ENCODE measurements around the gene RAB5B. TPM values are rescaled to one million over a fixed set of nuclear protein-coding genes. Genes with fewer than 3 reads are reported as not detected.
A peak's percentile ranks its signal among the peaks of the same experiment; 100 is the strongest.
"Not testable (repeated sequence)": the region's sequence is repeated elsewhere in the genome, so short reads cannot be mapped to it uniquely, and the experiment has no call there.

The RAB5B gene
- total RNA-seq, 2 donors from 2014 or later, result 43.1 to 51.8 TPM

- ATAC-seq, result peak; percentile 37 to 39
- DNase-seq (ENCODE audit: low spot score in 2 of 2), result no peak
- Mint-ChIP-seq H3K9me3 (no peaks in the 10 kb centered on the region), H3K36me3 (peaks cover 13 to 14% of the 10 kb centered on the region in 2 donors), H3K27ac (peak within 1 kb of the TSS; percentile 94 to 99)
Measured at GRCh38 chr12:56020423-56021184, 46.7 kb downstream of the RAB5B start, which contains the start of gene IKZF4. TSS of gene IKZF4 (plus strand) at chr12:56021043. CDS start at chr12:56021494, 451 bp downstream.

GRCh38 chr12:56021889-56022497, 48.1 kb downstream of the RAB5B start:
- Mint-ChIP-seq H3K9me3 (no peaks in the 10 kb centered on the region), H3K27ac (peak overlapping the region; percentile 94 to 99), H3K36me3 (peaks cover 14 to 15% of the 10 kb centered on the region in 2 donors)
- ATAC-seq, result peak; percentile 6 to 16
- no peak for DNase-seq (ENCODE audit: low spot score in 2 of 2)

DNA sequence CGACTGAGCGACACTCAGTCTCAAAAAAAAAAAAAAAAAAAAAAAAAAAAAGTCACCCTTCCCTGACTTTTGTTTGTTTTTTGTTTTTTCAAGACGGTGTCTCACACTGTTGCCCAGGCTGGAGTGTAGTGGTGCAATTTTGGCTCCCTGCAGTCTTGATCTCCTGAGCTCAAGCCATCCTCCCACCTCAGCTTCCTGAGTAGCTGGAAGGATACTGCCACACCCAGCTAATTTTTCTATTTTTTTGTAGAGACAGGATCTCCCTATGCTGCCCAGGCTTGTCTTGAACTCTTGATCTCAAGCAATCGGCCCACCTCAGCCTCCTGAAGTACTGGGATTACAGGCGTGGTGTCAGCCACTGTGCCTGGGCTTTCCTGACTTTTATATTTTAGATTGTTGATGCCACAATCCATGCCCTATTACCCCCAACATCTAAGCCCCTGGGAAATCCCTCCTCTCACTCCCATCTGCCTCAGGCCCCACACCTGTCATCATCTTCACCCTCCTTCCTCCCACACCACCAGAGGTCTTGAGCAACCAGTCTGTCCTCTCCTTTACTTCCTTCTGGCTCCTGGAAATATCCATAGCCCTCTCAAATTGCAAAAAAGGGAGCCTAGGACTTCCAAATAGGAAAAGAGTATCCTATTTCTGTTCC, 54.8 kb downstream of the RAB5B start:
- Mint-ChIP-seq H3K27ac (peak overlapping the region; percentile 39 to 82), H3K9me3 (no peaks in the 10 kb centered on the region), H3K36me3 (peaks cover 39 to 42% of the 10 kb centered on the region in 2 donors)
- ATAC-seq, result peak in 1 of 2 donors; percentile 34
- no peak for DNase-seq (ENCODE audit: low spot score in 2 of 2)

DNA sequence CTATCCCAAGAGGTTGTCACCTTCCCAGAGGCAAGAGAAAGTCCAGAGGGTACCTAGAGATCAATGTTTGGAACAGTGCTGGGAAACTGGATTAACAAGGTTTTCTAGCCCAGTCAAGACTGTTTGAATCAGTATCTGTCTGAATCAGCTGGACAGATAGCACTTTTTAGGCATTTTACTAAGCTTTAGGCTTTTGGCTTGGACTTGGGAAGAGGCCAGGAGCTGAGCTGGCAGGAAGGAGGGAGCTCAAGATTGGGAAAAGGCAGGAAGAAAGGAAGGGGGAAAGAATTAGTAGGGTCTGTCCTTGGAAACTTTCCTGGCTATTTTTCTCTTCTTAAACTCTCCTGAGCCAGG, 55.3 kb downstream of the RAB5B start:
- Mint-ChIP-seq H3K36me3 (peaks cover 36 to 42% of the 10 kb centered on the region in 2 donors), H3K9me3 (no peaks in the 10 kb centered on the region), H3K27ac (peak overlapping the region; percentile 39 to 82)
- ATAC-seq (no peak), DNase-seq (ENCODE audit: low spot score in 2 of 2) (no peak)

DNA sequence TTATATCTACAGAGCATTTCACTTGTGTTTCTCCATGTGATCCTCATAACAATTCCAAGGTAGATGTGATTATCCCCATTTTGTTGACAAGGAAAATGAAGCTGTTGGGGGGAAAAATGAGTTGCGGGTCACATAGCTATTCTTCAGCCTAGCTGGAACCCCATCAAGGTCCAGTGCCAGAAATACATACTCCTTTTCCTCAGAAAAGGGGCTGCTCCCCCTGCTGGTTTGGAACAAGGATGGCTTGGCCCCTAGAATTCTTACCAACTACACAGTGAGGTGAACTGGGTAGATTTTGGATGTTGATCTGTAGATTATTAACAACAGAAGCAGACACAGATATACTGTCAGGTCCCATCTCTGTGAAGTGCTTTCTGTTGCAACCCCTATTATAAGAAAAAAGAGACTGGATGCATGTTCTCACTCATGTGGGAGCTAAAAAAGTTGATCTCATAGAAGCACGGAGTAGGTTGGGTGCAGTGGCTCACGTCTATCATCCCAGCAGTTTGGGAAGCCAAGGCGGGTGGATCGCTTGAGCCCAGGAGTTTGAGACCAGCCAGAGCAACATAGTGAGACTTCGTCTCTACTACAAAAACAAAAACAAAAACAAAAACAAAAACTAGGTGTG, 55.9 kb downstream of the RAB5B start:
- ATAC-seq (peak in 1 of 2 donors; percentile 74), DNase-seq (ENCODE audit: low spot score in 2 of 2) (peak in 1 of 2 donors; percentile 48)
- peaks cover 36 to 42% of the 10 kb centered on the region in 2 donors for H3K36me3 Mint-ChIP-seq
- H3K27ac Mint-ChIP-seq, result peak overlapping the region; percentile 39 to 47
- no peaks in the 10 kb centered on the region for H3K9me3 Mint-ChIP-seq

- peak overlapping the region; percentile 79 to 84 for H3K27ac Mint-ChIP-seq
- peaks cover 36 to 45% of the 10 kb centered on the region in 2 donors for H3K36me3 Mint-ChIP-seq
- H3K9me3 Mint-ChIP-seq, result no peaks in the 10 kb centered on the region
- no peak for DNase-seq (ENCODE audit: low spot score in 2 of 2)
- ATAC-seq, result peak; percentile 51 to 79
Measured at GRCh38 chr12:56031987-56032386, 58.1 kb downstream of the RAB5B start.

DNA sequence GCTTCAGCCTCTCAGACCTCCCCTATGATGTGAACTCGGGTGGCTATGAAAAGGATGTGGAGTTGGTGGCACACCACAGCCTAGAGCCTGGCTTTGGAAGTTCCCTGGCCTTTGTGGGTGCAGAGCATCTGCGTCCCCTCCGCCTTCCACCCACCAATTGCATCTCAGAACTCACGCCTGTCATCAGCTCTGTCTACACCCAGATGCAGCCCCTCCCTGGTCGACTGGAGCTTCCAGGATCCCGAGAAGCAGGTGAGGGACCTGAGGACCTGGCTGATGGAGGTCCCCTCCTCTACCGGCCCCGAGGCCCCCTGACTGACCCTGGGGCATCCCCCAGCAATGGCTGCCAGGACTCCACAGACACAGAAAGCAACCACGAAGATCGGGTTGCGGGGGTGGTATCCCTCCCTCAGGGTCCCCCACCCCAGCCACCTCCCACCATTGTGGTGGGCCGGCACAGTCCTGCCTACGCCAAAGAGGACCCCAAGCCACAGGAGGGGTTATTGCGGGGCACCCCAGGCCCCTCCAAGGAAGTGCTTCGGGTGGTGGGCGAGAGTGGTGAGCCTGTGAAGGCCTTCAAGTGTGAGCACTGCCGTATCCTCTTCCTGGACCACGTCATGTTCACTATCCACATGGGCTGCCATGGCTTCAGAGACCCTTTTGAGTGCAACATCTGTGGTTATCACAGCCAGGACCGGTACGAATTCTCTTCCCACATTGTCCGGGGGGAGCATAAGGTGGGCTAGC, 60.9 kb downstream of the RAB5B start:
- peak; percentile 34 to 65 for ATAC-seq
- H3K27ac Mint-ChIP-seq, result peak overlapping the region in 1 of 2 donors; percentile 55
- no peak for DNase-seq (ENCODE audit: low spot score in 2 of 2)
- H3K9me3 Mint-ChIP-seq, result no peaks in the 10 kb centered on the region
- H3K36me3 Mint-ChIP-seq, result peaks cover 17 to 28% of the 10 kb centered on the region in 2 donors

DNA sequence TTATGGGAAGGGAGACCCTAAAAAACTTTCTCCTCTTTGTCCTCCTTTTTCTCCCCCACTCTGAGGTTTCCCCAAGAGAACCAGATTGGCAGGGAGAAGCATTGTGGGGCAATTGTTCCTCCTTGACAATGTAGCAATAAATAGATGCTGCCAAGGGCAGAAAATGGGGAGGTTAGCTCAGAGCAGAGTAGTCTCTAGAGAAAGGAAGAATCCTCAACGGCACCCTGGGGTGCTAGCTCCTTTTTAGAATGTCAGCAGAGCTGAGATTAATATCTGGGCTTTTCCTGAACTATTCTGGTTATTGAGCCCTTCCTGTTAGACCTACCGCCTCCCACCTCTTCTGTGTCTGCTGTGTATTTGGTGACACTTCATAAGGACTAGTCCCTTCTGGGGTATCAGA, 63.3 kb downstream of the RAB5B start:
- DNase-seq (ENCODE audit: low spot score in 2 of 2) (no peak), ATAC-seq (no peak)
- peak overlapping the region; percentile 4 to 5 for H3K27ac Mint-ChIP-seq
- H3K9me3 Mint-ChIP-seq, result no peaks in the 10 kb centered on the region
- H3K36me3 Mint-ChIP-seq, result peaks cover 12 to 23% of the 10 kb centered on the region in 2 donors

DNA sequence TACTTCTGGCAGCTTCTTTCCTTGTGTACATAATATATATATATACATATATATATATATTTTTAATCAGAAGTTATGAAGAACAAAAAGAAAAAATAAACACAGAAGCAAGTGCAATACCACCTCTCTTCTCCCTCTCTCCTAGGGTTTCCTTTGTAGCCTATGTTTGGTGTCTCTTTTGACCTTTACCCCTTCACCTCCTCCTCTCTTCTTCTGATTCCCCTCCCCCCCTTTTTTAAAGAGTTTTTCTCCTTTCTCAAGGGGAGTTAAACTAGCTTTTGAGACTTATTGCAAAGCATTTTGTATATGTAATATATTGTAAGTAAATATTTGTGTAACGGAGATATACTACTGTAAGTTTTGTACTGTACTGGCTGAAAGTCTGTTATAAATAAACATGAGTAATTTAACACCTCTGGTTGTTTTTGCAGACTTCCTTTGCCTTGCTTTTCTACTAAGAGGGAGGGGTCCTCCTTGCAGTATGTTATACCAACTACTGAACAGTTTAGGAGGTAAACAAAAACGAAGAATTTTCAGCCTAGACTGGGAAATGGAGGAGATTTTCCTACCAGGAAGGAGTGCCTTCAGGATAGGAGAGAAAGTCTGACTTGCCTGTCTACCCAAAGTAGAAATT, 64.3 kb downstream of the RAB5B start:
- H3K9me3 Mint-ChIP-seq, result no peaks in the 10 kb centered on the region
- peak overlapping the region; percentile 71 to 95 for H3K27ac Mint-ChIP-seq
- ATAC-seq (no peak), DNase-seq (ENCODE audit: low spot score in 2 of 2) (no peak)
- peaks cover 15 to 27% of the 10 kb centered on the region in 2 donors for H3K36me3 Mint-ChIP-seq

DNA sequence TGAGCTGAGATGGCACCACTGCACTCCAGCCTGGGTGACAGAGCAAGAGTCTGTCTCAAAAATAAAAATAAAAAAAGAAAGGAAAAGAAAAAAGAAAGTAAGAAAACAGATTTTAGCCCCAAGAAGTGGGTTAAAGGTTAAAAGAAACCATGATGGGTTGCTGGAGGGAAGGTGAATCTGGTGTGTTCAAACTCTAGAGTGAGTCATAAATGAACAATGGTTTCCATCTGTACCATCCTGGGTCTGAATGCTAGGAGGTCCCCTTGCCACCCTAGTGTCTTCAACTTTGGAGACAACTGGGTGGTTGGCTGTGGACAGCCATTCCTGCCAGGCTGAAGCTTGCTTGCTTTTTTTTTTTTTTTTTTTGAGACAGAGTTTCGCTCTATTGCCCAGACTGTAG, 66.3 kb downstream of the RAB5B start:
- DNase-seq (ENCODE audit: low spot score in 2 of 2) (no peak), ATAC-seq (peak; percentile 59 to 74)
- peak overlapping the region; percentile 95 for H3K27ac Mint-ChIP-seq
- H3K36me3 Mint-ChIP-seq, result peaks cover 24 to 40% of the 10 kb centered on the region in 2 donors
- H3K9me3 Mint-ChIP-seq, result no peaks in the 10 kb centered on the region

GRCh38 chr12:56040963-56041551, 67.2 kb downstream of the RAB5B start:
- ATAC-seq (peak in 1 of 2 donors; percentile 1), DNase-seq (ENCODE audit: low spot score in 2 of 2) (no peak)
- H3K36me3 Mint-ChIP-seq, result peaks cover 24 to 32% of the 10 kb centered on the region in 2 donors
- H3K9me3 Mint-ChIP-seq, result no peaks in the 10 kb centered on the region
- peak overlapping the region; percentile 95 for H3K27ac Mint-ChIP-seq

GRCh38 chr12:56041552-56042429, 67.9 kb downstream of the RAB5B start, which contains the start of gene RPS26:
TSS of gene RPS26 (plus strand) at chr12:56041918. CDS start at chr12:56042167, 249 bp downstream.
- Mint-ChIP-seq H3K27ac (peak within 1 kb of the TSS; percentile 95 to 100), H3K36me3 (peaks cover 24 to 32% of the 10 kb centered on the region in 2 donors), H3K9me3 (no peaks in the 10 kb centered on the region)
- DNase-seq (ENCODE audit: low spot score in 2 of 2), result peak; percentile 88 to 92
- peak; percentile 84 to 90 for ATAC-seq

- H3K27ac Mint-ChIP-seq, result peak overlapping the region; percentile 95 to 100
- H3K36me3 Mint-ChIP-seq, result peaks cover 24 to 32% of the 10 kb centered on the region in 2 donors
- not testable (repeated sequence) for DNase-seq (ENCODE audit: low spot score in 2 of 2); ATAC-seq; H3K9me3 Mint-ChIP-seq
Measured at GRCh38 chr12:56042430-56042813, 68.5 kb downstream of the RAB5B start.

GRCh38 chr12:56042843-56043242, 69.0 kb downstream of the RAB5B start:
- Mint-ChIP-seq H3K9me3 (no peaks in the 10 kb centered on the region), H3K36me3 (peaks cover 24 to 32% of the 10 kb centered on the region in 2 donors), H3K27ac (peak overlapping the region; percentile 95 to 100)
- ATAC-seq (no peak), DNase-seq (ENCODE audit: low spot score in 2 of 2) (no peak)
